Measurements from ENCODE around the gene IL23R. TPM values are rescaled to one million over a fixed set of nuclear protein-coding genes. Genes with fewer than 3 reads are reported as not detected.
"Not testable (repeated sequence)": the region's sequence is repeated elsewhere in the genome, so short reads cannot be mapped to it uniquely, and the experiment has no call there.

The IL23R gene
- total and polyA plus RNA-seq, 2 donors (not counting 3 experiments of a cell fraction or from before 2014, with no cell fraction given): not detected

DNA sequence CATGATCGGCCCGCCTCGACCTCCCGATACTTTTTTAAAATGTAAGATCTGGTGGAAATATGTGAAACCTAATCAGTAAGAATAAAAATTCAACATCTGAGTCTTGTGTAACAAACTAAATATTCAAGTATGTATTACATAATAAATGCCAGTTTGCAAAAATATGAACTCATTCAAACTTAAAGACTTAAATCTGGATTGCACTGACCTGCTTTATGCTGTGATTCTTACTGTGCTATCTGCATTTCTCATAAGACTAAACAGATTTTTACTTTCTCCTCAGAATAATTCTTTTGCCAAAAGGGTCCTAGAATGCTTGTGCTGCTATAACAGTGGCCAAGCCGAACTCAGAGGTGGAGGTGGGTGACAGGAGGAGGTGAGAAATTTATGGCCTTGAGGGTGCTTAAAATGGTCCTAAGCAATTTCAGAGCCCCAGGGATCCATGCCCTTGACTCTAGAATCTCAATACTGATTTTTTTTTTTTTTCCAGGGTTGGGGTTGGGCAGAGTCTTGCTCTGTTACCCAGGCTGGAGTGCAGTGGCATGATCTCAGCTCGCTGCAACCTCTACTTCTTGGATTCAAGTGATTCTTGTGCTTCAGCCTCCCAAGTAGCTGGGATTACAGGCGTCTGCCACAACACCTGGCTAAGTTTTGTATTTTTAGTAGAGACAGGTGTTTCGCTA, 38.2 kb downstream of the IL23R start:
- no peak for FAIRE-seq
- intact Hi-C loops (cut with micrococcal nuclease) (no loop called here), dilution Hi-C loops (cut with MboI; ENCODE audit: extremely low pct_ligation_motif_present, low sequenced_read_pairs) (no loop called here)
- no peaks in the 10 kb centered on the region for H3K79me2 ChIP-seq (ENCODE audit: control insufficient read depth, insufficient read depth, low read length)
- BruUV-seq (replicated peaks): no TSS peak
- DNase-seq (ENCODE audit: low read depth, low spot score): no peak
- no peaks in the 10 kb centered on the region for H3K36me3 ChIP-seq (ENCODE audit: control insufficient read depth in 2 of 2, extremely low read depth in 1 of 2, insufficient read depth in 2 of 2, low read length in 2 of 2)
- no peak overlapping the region for H3K9ac ChIP-seq (replicated peaks; ENCODE audit: extremely low read depth, insufficient read depth, low read length)
- no peaks in the 10 kb centered on the region for H3K4me1 ChIP-seq (ENCODE audit: control insufficient read depth, extremely low read depth, insufficient read depth, low read length)
- H3K9me1 ChIP-seq (replicated peaks; ENCODE audit: control insufficient read depth, extremely low read depth, insufficient read depth, low read length): no peaks in the 10 kb centered on the region
- H3K27ac ChIP-seq (ENCODE audit: insufficient read depth, low read depth, low read length): no peak overlapping the region
- no peaks in the 10 kb centered on the region for H4K20me1 ChIP-seq (replicated peaks; ENCODE audit: control insufficient read depth, extremely low read depth, insufficient read depth, low read length)
- peaks cover 3 to 5% of the 10 kb centered on the region in 2 experiments for H3K27me3 ChIP-seq (ENCODE audit: control insufficient read depth in 2 of 2, insufficient read depth in 2 of 2, low read length in 2 of 2)
- H3K4me3 ChIP-seq (replicated peaks in 1 of 3; ENCODE audit: insufficient read depth in 1 of 3, low read depth in 1 of 3, low read length in 3 of 3): no peak overlapping the region
- H2AFZ ChIP-seq (ENCODE audit: low read depth, low read length): no peak overlapping the region
- POLR2A ChIA-PET: no interaction called here
- CTCF ChIA-PET: interaction anchor here (1.0 to 1.3 kb wide), 2 partner anchors 10 to 208 kb away, joined by 3 to 13 read pairs; no protein-coding TSS in a partner anchor
- no peak for TF ChIP-seq FOS (IDR thresholded peaks at IDR 0.05; ENCODE audit: borderline replicate concordance, insufficient read depth, low read length)
- no peak for TF ChIP-seq MYC (IDR thresholded peaks at IDR 0.05; ENCODE audit: low read depth, low read length)
- TF ChIP-seq JUN (IDR thresholded peaks at IDR 0.05; ENCODE audit: borderline replicate concordance, insufficient read depth, insufficient read length, low read depth): no peak
- TF ChIP-seq EZH2 (IDR thresholded peaks at IDR 0.05; ENCODE audit: borderline replicate concordance, low read depth, low read length, severe bottlenecking): no peak
- TF ChIP-seq CTCF (IDR thresholded peaks at IDR 0.05; ENCODE audit: extremely low read depth in 1 of 2, insufficient read depth in 1 of 2, low read depth in 1 of 2, low read length in 2 of 2): no peak
- TF ChIP-seq POLR2A (IDR thresholded peaks at IDR 0.05; ENCODE audit: low read depth, low read length): no peak
- no peak for TF ChIP-seq GATA2 (IDR thresholded peaks at IDR 0.05; ENCODE audit: insufficient read depth, insufficient read length, low read depth, low read length)
- TF ChIP-seq MAX (IDR thresholded peaks at IDR 0.05; ENCODE audit: insufficient read depth, insufficient read length): no peak
- no peak for TF ChIP-seq POLR2AphosphoS5 (IDR thresholded peaks at IDR 0.05; ENCODE audit: insufficient read depth, low read depth, low read length)
- no peaks in the 10 kb centered on the region for H3K9me3 ChIP-seq (replicated peaks; ENCODE audit: control insufficient read depth, insufficient read depth, low read length)
- H3K4me2 ChIP-seq (ENCODE audit: insufficient read depth, low read length): no peak overlapping the region

DNA sequence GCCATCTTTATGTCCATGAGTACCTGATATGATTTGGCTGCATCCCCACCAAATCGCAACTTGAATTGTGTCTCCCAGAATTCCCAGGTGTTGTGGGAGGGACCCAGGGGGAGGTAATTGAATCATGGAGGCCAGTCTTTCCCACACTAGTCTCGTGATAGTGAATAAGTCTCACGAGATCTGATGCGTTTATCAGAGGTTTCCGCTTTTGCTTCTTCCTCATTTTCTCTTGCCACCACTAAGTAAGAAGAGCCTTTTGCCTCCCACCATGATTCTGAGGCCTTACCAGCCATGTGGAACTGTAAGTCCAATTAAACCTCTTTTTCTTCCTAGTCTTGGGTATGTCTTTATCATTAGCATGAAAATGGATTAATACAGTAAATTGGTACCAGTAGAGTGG, 41.1 kb downstream of the IL23R start:
- H3K27me3 ChIP-seq (ENCODE audit: control insufficient read depth in 2 of 2, insufficient read depth in 2 of 2, low read length in 2 of 2); H3K4me3 ChIP-seq (replicated peaks in 1 of 3; ENCODE audit: insufficient read depth in 1 of 3, low read depth in 1 of 3, low read length in 3 of 3); H3K9me3 ChIP-seq (replicated peaks; ENCODE audit: control insufficient read depth, insufficient read depth, low read length); BruUV-seq (replicated peaks); POLR2A ChIA-PET; H3K36me3 ChIP-seq (ENCODE audit: control insufficient read depth in 2 of 2, extremely low read depth in 1 of 2, insufficient read depth in 2 of 2, low read length in 2 of 2); H3K27ac ChIP-seq (ENCODE audit: insufficient read depth, low read depth, low read length); FAIRE-seq; intact Hi-C loops (cut with micrococcal nuclease); CTCF ChIA-PET; H2AFZ ChIP-seq (ENCODE audit: low read depth, low read length); H3K9ac ChIP-seq (replicated peaks; ENCODE audit: extremely low read depth, insufficient read depth, low read length); H3K4me2 ChIP-seq (ENCODE audit: insufficient read depth, low read length); H3K9me1 ChIP-seq (replicated peaks; ENCODE audit: control insufficient read depth, extremely low read depth, insufficient read depth, low read length); H3K79me2 ChIP-seq (ENCODE audit: control insufficient read depth, insufficient read depth, low read length); dilution Hi-C loops (cut with MboI; ENCODE audit: extremely low pct_ligation_motif_present, low sequenced_read_pairs); DNase-seq (ENCODE audit: low read depth, low spot score); H4K20me1 ChIP-seq (replicated peaks; ENCODE audit: control insufficient read depth, extremely low read depth, insufficient read depth, low read length); H3K4me1 ChIP-seq (ENCODE audit: control insufficient read depth, extremely low read depth, insufficient read depth, low read length): not testable (repeated sequence)
